B cell (primary cell): Measurements from ENCODE around the gene NREP. TPM values are rescaled to one million over a fixed set of nuclear protein-coding genes. Genes with fewer than 3 reads are reported as not detected.

Experiments
- ATAC-seq: fragments of 200-7000 bp; cut with Tn5 transposase; one replicate; pipeline ENCODE4 v1.10.0; 2021; ENCODE audit warnings: low read depth, mild to moderate bottlenecking, moderate number of reproducible peaks, moderate library complexity
- CTCF ChIA-PET: fragments of 350-600 bp; sonication (Branson Sonifier 250); formaldehyde crosslinking; loops from one replicate; lab custom pipeline; 2021; ENCODE audit warnings: antibody characterized with exemption, inconsistent platforms; lab: Charles Lee
- POLR2A ChIA-PET: fragments of 350-600 bp; sonication (Branson Sonifier 250); formaldehyde crosslinking; loops from one replicate; lab custom pipeline; 2021; ENCODE audit warnings: antibody characterized with exemption; lab: Charles Lee
- DNase-seq: peaks from one replicate; pipeline ENCODE4 v3.0.0; 2013
- H2AFZ ChIP-seq: 2 replicates; pipeline ENCODE4 v1.6.1; 2012; ENCODE audit warnings: mild to moderate bottlenecking, low read depth, low read length; ENCODE audit not compliant: insufficient read depth, poor library complexity, severe bottlenecking
- H3K27ac ChIP-seq, 2 donors: 1 replicate in 1 of 2; 2 replicates in 1 of 2; pipeline ENCODE4 v1.5.1; 2012 to 2013; ENCODE audit warnings: low read length in 2 of 2, mild to moderate bottlenecking in 2 of 2, moderate library complexity in 1 of 2
- H3K27me3 ChIP-seq, 4 experiments: fragments of 200-600 bp in 1 of 4; sonication (generic) in 1 of 4; replicated peaks in 1 of 4; 1 replicate in 2 of 4; 2 replicates in 2 of 4; pipeline versions ENCODE4 v1.6.1 to v1.7.0; 2013 to 2016; ENCODE audit warnings: low read length in 3 of 4, mild to moderate bottlenecking in 2 of 4, mixed read lengths in 1 of 4, moderate library complexity in 1 of 4; ENCODE audit not compliant: insufficient read depth in 4 of 4, control insufficient read depth in 3 of 4; ENCODE audit errors: control extremely low read depth in 1 of 4
- H3K36me3 ChIP-seq, 2 experiments: replicated peaks in 1 of 2; 1 replicate in 1 of 2; 2 replicates in 1 of 2; pipeline versions ENCODE4 v1.6.1 to v1.7.1; 2013; ENCODE audit warnings: low read length in 1 of 2; ENCODE audit not compliant: insufficient read depth in 2 of 2, control insufficient read depth in 1 of 2; ENCODE audit errors: control extremely low read depth in 1 of 2, extremely low read depth in 1 of 2
- H3K4me1 ChIP-seq, 2 donors: fragments of 200-600 bp in 1 of 2; sonication (generic) in 1 of 2; 1 replicate in 1 of 2; 2 replicates in 1 of 2; pipeline versions ENCODE4 v1.5.1 to v1.6.1; 2013 to 2017; ENCODE audit warnings: low read length in 2 of 2; ENCODE audit not compliant: control insufficient read depth in 2 of 2, insufficient read depth in 2 of 2
- H3K4me2 ChIP-seq: replicated peaks from 2 replicates; pipeline ENCODE3; 2012; ENCODE audit warnings: mild to moderate bottlenecking, low read depth, low read length; ENCODE audit not compliant: poor library complexity, severe bottlenecking
- H3K4me3 ChIP-seq, 5 experiments: fragments of 200-600 bp in 1 of 5; sonication (generic) in 1 of 5; 1 replicate in 3 of 5; 2 replicates in 2 of 5; pipeline versions ENCODE4 v1.5.1 to v1.7.0; 2011 to 2016; ENCODE audit warnings: low read length in 4 of 5, mild to moderate bottlenecking in 4 of 5, low read depth in 2 of 5, control low read depth in 1 of 5, moderate library complexity in 1 of 5; ENCODE audit not compliant: insufficient read depth in 1 of 5; ENCODE audit errors: control extremely low read depth in 1 of 5, extremely low read depth in 1 of 5
- H3K79me2 ChIP-seq: fragments of 200-600 bp; sonication (generic); one replicate; pipeline ENCODE4 v1.6.0; 2016; ENCODE audit warnings: low read length; ENCODE audit not compliant: control insufficient read depth, insufficient read depth
- H3K9ac ChIP-seq: fragments of 200-600 bp; sonication (generic); 2 replicates; pipeline ENCODE4 v1.6.1; 2017; ENCODE audit warnings: mild to moderate bottlenecking, low read length, moderate library complexity
- H3K9me3 ChIP-seq, 3 donors: one replicate each; pipeline versions ENCODE4 v1.6.1 to v1.7.1; 2013; ENCODE audit warnings: low read length in 2 of 3; ENCODE audit not compliant: control insufficient read depth in 2 of 3, insufficient read depth in 1 of 3; ENCODE audit errors: control extremely low read depth in 1 of 3
- H4K20me1 ChIP-seq: 2 replicates; pipeline ENCODE4 v1.6.0; 2012; ENCODE audit warnings: mild to moderate bottlenecking, low read length; ENCODE audit not compliant: insufficient read depth, control insufficient read depth, poor library complexity, severe bottlenecking
- H3K27ac Mint-ChIP-seq: one replicate; pipeline ENCODE4 v1.8.0; 2021; ENCODE audit warnings: mixed read lengths
- H3K27me3 Mint-ChIP-seq: one replicate; pipeline ENCODE4 v1.8.0; 2021; ENCODE audit warnings: mixed read lengths
- H3K4me1 Mint-ChIP-seq: one replicate; pipeline ENCODE4 v1.8.0; 2021; ENCODE audit warnings: mixed read lengths
- H3K4me3 Mint-ChIP-seq: one replicate; pipeline ENCODE4 v1.8.0; 2021; ENCODE audit warnings: mixed read lengths
- H3K9me3 Mint-ChIP-seq: one replicate; pipeline ENCODE4 v1.8.0; 2022; ENCODE audit warnings: mixed read lengths; ENCODE audit not compliant: insufficient read depth
- CTCF ChIP-seq: fragments of 200-600 bp; IDR thresholded peaks from one replicate; pipeline ENCODE4 v1.8.0; 2022; ENCODE audit warnings: antibody characterized with exemption, mild to moderate bottlenecking
- EZH2 ChIP-seq: IDR thresholded peaks from 2 replicates; pipeline ENCODE4 v1.6.1; 2012; ENCODE audit warnings: borderline replicate concordance, low read depth, mild to moderate bottlenecking, moderate library complexity, low read length; ENCODE audit not compliant: insufficient read depth, poor library complexity, severe bottlenecking
- WGBS: methylation state at CpG from one replicate; pipeline ENCODE4 v1.1.5; 2013; ENCODE audit warnings: missing lambda C conversion rate; ENCODE audit not compliant: insufficient coverage; 5-methylcytosine and 5-hydroxymethylcytosine counted together
- intact Hi-C: fragments of 100-400 bp; cut with micrococcal nuclease; formaldehyde crosslinking; loops from one replicate; pipeline ENCODE4 v1.10.0; 2022
- polyA plus RNA-seq: library from polyadenylated mRNA; depleted of rRNA; stranded (reverse); fragments of >200 nt; gene quantifications from 2 replicates; pipeline ENCODE4 v1.2.3, GENCODE V29; 2012
- total RNA-seq, 2 donors: library from RNA; stranded (reverse); fragments of 120-200 nt in 1 of 2; gene quantifications; 1 replicate in 1 of 2; 2 replicates in 1 of 2; pipeline versions ENCODE4 v1.2.3 to v1.2.4, GENCODE V29; 2013 to 2022

NREP gene
- total and polyA plus RNA-seq, 2 donors (not counting 1 experiment from before 2014, with no cell fraction given): 6.7 to 17.0 TPM

- intact Hi-C loops: no loop called here
- peaks cover 5% of the 10 kb centered on the region for H3K27me3 Mint-ChIP-seq
Observed at GRCh38 chr5:111689357-111689935, 67.5 kb downstream of the NREP start.

More at GRCh38 chr5:111689357-111689935, 67.5 kb downstream of the NREP start:
- WGBS: 73% methylated on average over 1 of the region's 1 CpG
- H3K27ac Mint-ChIP-seq: no peak overlapping the region
- no peak for ATAC-seq
- Histone ChIP-seq H3K79me2 (no peaks in the 10 kb centered on the region), H3K36me3 (no peaks in the 10 kb centered on the region), H3K4me1 (no peaks in the 10 kb centered on the region), H3K27me3 (peaks cover 0 to 3% (median 0%) of the 10 kb centered on the region in 4 experiments), H3K4me3 (no peak overlapping the region), H3K9me3 (no peaks in the 10 kb centered on the region), H3K9ac (no peak overlapping the region), H3K27ac (no peak overlapping the region), H3K4me2 (no peak overlapping the region), H4K20me1 (no peaks in the 10 kb centered on the region), H2AFZ (no peak overlapping the region)
- TF ChIP-seq CTCF (no peak), EZH2 (no peak)
- no peak overlapping the region for H3K4me3 Mint-ChIP-seq
- no peaks in the 10 kb centered on the region for H3K4me1 Mint-ChIP-seq
- POLR2A ChIA-PET: no interaction called here
- H3K9me3 Mint-ChIP-seq: peaks cover 2% of the 10 kb centered on the region
- CTCF ChIA-PET: no interaction called here
- DNase-seq: no peak
